HepG2 (cell line): ENCODE results near the gene ZFYVE21. TPM values are rescaled to one million over a fixed set of nuclear protein-coding genes. Genes with fewer than 3 reads are reported as not detected.

ENCODE experiments used
- ATAC-seq: fragments of 200-7000 bp; cut with Tn5 transposase; 3 replicates; pipeline ENCODE4 v1.9.1; 2020; ENCODE audit warnings: mild to moderate bottlenecking, moderate library complexity
- BruUV-seq: library from RNA; stranded (reverse); fragments of 400-500 nt; replicated peaks from 2 replicates; lab custom pipeline; 2021; lab: Mats Ljungman, UMichigan
- CTCF ChIA-PET: fragments of 300-600 bp; formaldehyde crosslinking; extraction: SDS; loops from one replicate; lab custom pipeline; 2021; ENCODE audit warnings: low total read pairs, inconsistent platforms, low intra/inter-chr PET ratio; lab: Yijun Ruan, JAX
- POLR2A ChIA-PET: fragments of 350-600 bp; sonication (Branson Sonifier 250); formaldehyde crosslinking; loops from one replicate; lab custom pipeline; 2020; ENCODE audit warnings: antibody characterized with exemption, inconsistent platforms; lab: Yijun Ruan, JAX
- DNase-seq: peaks from one replicate; pipeline ENCODE4 v3.0.0-alpha.2; 2015; ENCODE audit warnings: low spot score
- FAIRE-seq: peaks from 3 replicates; lab custom pipeline; 2011; peaks lifted over from hg19 to GRCh38; lab: Jason Lieb, UNC
- H2AFZ ChIP-seq: one replicate; pipeline ENCODE4 v1.6.1; 2011; ENCODE audit warnings: low read length, inconsistent platforms
- H3K27ac ChIP-seq: fragments of 300-600 bp; 3 replicates; pipeline ENCODE4 v1.8.0; 2011; ENCODE audit warnings: mixed run types, mild to moderate bottlenecking, mixed read lengths, low read length, inconsistent platforms; ENCODE audit not compliant: insufficient read depth; ENCODE audit errors: extremely low read length
- H3K27me3 ChIP-seq, 2 experiments: fragments of 200-600 bp in 1 of 2; 2 replicates in 1 of 2; 3 replicates in 1 of 2; pipeline versions ENCODE4 v1.6.0 to v1.8.0; 2011; ENCODE audit warnings: low read length in 2 of 2, mild to moderate bottlenecking in 2 of 2, moderate library complexity in 2 of 2, inconsistent platforms in 1 of 2; ENCODE audit not compliant: insufficient read depth in 2 of 2, control insufficient read depth in 1 of 2
- H3K36me3 ChIP-seq, 2 experiments: fragments of 200-600 bp in 1 of 2; replicated peaks in 1 of 2; 2 replicates in 1 of 2; 3 replicates in 1 of 2; pipeline versions ENCODE4 v1.5.1 to v1.8.0; 2011; ENCODE audit warnings: low read length in 2 of 2, inconsistent platforms in 1 of 2; ENCODE audit not compliant: insufficient read depth in 2 of 2, control insufficient read depth in 1 of 2
- H3K4me1 ChIP-seq: 2 replicates; pipeline ENCODE4 v1.5.1; 2012; ENCODE audit warnings: low read length, inconsistent platforms; ENCODE audit not compliant: insufficient read depth
- H3K4me2 ChIP-seq: 2 replicates; pipeline ENCODE4 v1.6.0; 2011; ENCODE audit warnings: low read depth, low read length, inconsistent platforms
- H3K4me3 ChIP-seq, 3 experiments: fragments of 200-600 bp in 1 of 3; sonication (generic), shearing (Covaris generic) in 1 of 3; replicated peaks in 1 of 3; 2 replicates each; pipeline ENCODE4 v1.5.1; 2011 to 2016; ENCODE audit warnings: low read length in 3 of 3, inconsistent platforms in 2 of 3, low read depth in 2 of 3, mild to moderate bottlenecking in 2 of 3, control low read depth in 1 of 3, mixed read lengths in 1 of 3; ENCODE audit not compliant: insufficient read depth in 1 of 3
- H3K79me2 ChIP-seq: one replicate; pipeline ENCODE4 v1.6.1; 2011; ENCODE audit warnings: low read length, inconsistent platforms; ENCODE audit not compliant: insufficient read depth
- H3K9ac ChIP-seq: 2 replicates; pipeline ENCODE4 v1.6.0; 2011; ENCODE audit warnings: mild to moderate bottlenecking, low read depth, low read length, inconsistent platforms; ENCODE audit not compliant: insufficient read depth
- H3K9me3 ChIP-seq: 2 replicates; pipeline ENCODE4 v1.5.1; 2012; ENCODE audit warnings: mild to moderate bottlenecking, low read length
- H4K20me1 ChIP-seq: 2 replicates; pipeline ENCODE4 v1.6.0; 2011; ENCODE audit warnings: inconsistent platforms, mild to moderate bottlenecking, low read length, moderate library complexity; ENCODE audit not compliant: insufficient read depth
- AGO2 ChIP-seq: fragments of 200-400 bp; formaldehyde crosslinking; optimal IDR thresholded peaks from 2 replicates; pipeline ENCODE3; 2017; ENCODE audit warnings: mild to moderate bottlenecking, low read depth, low read length, moderate library complexity
- ATF1 ChIP-seq: IDR thresholded peaks from 2 replicates; pipeline ENCODE4 v1.6.1; 2016; ENCODE audit warnings: mild to moderate bottlenecking, control low read depth
- BCL6 ChIP-seq: IDR thresholded peaks from 2 replicates; pipeline ENCODE4 v1.6.1; 2016; ENCODE audit warnings: missing genetic modification reagents, missing compliant biosample characterization
- EHMT2 ChIP-seq: fragments of 200-600 bp; sonication (generic); IDR thresholded peaks from 2 replicates; pipeline ENCODE4 v1.7.0; 2017; ENCODE audit warnings: antibody characterized with exemption, low read depth, low read length, borderline replicate concordance
- POLR2G ChIP-seq: fragments of 200-400 bp; formaldehyde crosslinking; IDR thresholded peaks from 2 replicates; pipeline ENCODE4 v1.6.1; 2018; ENCODE audit warnings: mild to moderate bottlenecking, low read depth, low read length, moderate library complexity
- RBFOX2 ChIP-seq: fragments of 200-400 bp; formaldehyde crosslinking; IDR thresholded peaks from 2 replicates; pipeline ENCODE4 v1.6.1; 2017; ENCODE audit warnings: low read depth, mild to moderate bottlenecking, low read length
- ZMYM4 ChIP-seq: sonication (generic); formaldehyde crosslinking; IDR thresholded peaks from 2 replicates; pipeline ENCODE4 v1.8.1; 2023; ENCODE audit warnings: mild to moderate bottlenecking, missing genetic modification reagents
- WGBS: methylation state at CpG from one replicate; pipeline ENCODE4 v1.1.6; 2017; ENCODE audit warnings: low lambda C conversion rate; 5-methylcytosine and 5-hydroxymethylcytosine counted together
- in situ Hi-C: cut with HindIII; loops from 2 replicates; pipeline ENCODE4 v1.10.0; 2017; ENCODE audit warnings: low pct_unique_long_range_greater_than_20kb; ENCODE audit not compliant: extremely low pct_ligation_motif_present
- intact Hi-C: fragments of 100-400 bp; cut with micrococcal nuclease; formaldehyde crosslinking; loops from one replicate; pipeline ENCODE4 v1.10.0; 2022; ENCODE audit not compliant: unreplicated experiment
- polyA plus RNA-seq, 8 experiments: library from polyadenylated mRNA; depleted of rRNA in 3 of 8; stranded (reverse) in 7 of 8; unstranded in 1 of 8; fragments of >200 nt; fragmentation: Illumina TruSeq in 4 of 8; extraction: Trizol in 4 of 8; gene quantifications; 2 replicates each; pipeline versions ENCODE4 v1.2.1 to v1.2.3, GENCODE V29; 2011 to 2016; ENCODE audit warnings: low read depth in 4 of 8, missing spikeins in 1 of 8, mixed read lengths in 1 of 8; ENCODE audit not compliant: insufficient read depth in 1 of 8
- total RNA-seq, 5 experiments: library from RNA; depleted of rRNA; stranded (reverse); fragments of >200 nt; fragmentation: Illumina TruSeq; extraction: Trizol; gene quantifications; 2 replicates each; pipeline ENCODE4 v1.2.3, GENCODE V29; 2016; ENCODE audit warnings: low read depth in 1 of 5
- TF ChIP-seq, protein P1 (sequence below): sonication (generic); formaldehyde crosslinking; IDR thresholded peaks from 2 replicates; pipeline ENCODE4; 2020; ENCODE audit warnings: missing genetic modification reagents, mild to moderate bottlenecking, borderline replicate concordance
- TF ChIP-seq, protein P2 (sequence below): IDR thresholded peaks from 2 replicates; pipeline ENCODE4 v1.6.1; 2016; ENCODE audit warnings: missing compliant biosample characterization, missing genetic modification reagents, borderline replicate concordance
- TF ChIP-seq, protein P3 (sequence below): sonication (generic); formaldehyde crosslinking; IDR thresholded peaks from 2 replicates; pipeline ENCODE4 v1.5.0; 2020; ENCODE audit warnings: mild to moderate bottlenecking, missing genetic modification reagents

Gene ZFYVE21
- total and polyA plus RNA-seq, 2 of the 13 experiments (the other 11 are each of a cell fraction or from before 2014, with no cell fraction given) = 34.3 to 34.4 TPM

DNA sequence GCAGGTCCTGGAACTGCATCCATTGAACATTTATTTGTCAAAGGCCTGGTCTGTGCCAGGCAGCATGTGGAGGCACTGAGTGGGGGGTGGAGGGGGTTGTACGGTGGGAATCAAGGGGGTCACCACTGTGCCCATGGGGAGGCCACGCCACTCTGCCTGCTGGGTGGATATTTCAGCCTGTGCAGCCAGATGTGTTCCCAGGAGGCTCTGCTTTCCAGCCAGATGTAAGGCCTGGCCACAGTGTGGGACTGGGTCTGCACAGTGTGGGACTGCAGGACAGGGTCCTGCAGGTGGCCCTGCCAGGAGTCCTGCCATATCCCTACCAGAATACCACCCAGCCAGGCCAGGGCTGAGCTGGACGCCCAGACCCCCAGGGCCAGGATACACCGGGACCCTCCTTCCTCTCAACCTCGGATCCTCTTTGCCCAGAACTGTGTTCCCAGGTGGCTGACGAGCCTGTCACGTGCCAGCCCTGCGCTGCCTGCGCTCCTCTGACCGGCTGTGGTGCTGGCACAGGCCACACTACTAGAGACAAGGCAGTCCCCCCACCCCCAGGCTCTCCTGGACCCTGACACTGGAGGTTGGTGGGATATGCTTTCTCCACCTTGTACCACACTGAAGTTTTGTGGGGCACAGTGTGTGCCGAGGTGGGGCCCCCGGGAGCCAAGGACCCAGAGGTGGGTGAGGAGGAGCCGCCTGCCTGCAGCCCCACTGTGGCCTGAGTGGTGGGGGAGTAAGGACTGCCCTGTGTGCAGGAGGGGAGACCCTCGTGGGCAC lies 17.8 kb upstream of the ZFYVE21 start (continued):
- TF ChIP-seq ATF1 = no peak
- TF ChIP-seq, protein P1, sequence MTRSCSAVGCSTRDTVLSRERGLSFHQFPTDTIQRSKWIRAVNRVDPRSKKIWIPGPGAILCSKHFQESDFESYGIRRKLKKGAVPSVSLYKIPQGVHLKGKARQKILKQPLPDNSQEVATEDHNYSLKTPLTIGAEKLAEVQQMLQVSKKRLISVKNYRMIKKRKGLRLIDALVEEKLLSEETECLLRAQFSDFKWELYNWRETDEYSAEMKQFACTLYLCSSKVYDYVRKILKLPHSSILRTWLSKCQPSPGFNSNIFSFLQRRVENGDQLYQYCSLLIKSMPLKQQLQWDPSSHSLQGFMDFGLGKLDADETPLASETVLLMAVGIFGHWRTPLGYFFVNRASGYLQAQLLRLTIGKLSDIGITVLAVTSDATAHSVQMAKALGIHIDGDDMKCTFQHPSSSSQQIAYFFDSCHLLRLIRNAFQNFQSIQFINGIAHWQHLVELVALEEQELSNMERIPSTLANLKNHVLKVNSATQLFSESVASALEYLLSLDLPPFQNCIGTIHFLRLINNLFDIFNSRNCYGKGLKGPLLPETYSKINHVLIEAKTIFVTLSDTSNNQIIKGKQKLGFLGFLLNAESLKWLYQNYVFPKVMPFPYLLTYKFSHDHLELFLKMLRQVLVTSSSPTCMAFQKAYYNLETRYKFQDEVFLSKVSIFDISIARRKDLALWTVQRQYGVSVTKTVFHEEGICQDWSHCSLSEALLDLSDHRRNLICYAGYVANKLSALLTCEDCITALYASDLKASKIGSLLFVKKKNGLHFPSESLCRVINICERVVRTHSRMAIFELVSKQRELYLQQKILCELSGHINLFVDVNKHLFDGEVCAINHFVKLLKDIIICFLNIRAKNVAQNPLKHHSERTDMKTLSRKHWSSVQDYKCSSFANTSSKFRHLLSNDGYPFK (CRISPR knock-in tag) = no peak
- peak; percentile 73 for TF ChIP-seq AGO2
- TF ChIP-seq EHMT2 = no peak

DNA sequence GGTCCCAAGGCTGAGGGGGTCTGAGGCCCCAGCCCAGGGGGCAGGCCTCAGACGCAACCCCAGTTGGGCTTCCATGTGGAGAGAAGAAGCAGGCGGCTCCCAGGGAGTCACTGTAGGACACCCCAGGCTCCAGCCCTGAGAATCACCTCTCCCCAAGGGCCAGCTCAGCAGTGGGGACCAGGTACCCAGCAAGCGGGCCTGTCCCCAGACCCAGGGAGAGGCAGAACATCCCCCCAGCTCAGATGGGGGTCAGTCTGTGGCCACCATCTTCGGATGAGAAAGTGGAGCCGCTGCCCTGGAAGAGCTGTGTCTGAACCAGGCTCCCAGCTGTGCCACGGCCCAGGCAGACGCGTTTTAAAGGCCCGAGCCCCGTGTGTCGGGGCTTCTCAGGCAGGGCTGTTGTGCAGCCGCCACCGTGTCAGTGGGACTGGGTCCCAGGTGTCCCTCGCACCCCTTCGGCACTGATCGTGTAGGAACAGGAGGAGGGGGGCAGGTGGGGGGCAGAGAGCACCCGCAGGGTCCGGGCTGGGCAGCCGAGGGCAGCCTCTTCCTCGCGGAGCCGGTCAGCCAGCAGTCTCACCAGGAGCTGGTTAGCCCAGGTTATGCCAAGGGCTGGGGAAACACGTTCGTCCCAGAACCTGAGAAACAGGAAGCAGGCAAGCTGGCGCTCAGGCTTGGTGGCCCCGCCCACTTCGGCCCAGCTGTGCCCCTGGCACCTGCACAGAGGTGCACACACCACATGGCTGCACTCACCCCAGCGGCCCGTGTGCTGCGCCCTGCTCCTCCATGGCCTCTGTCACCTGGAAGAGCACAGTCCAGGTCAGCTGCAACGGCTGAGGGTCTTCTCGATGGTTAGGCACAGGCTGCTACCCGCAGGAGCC lies 17.0 kb upstream of the ZFYVE21 start:
- H3K27me3 ChIP-seq = no peaks in the 10 kb centered on the region
- in situ Hi-C loops (no loop called here), intact Hi-C loops (no loop called here)
- no peak overlapping the region for H3K9ac ChIP-seq
- peaks cover 11% of the 10 kb centered on the region for H3K4me1 ChIP-seq
- 100% methylated on average over 1 of the region's 33 CpGs for WGBS
- peaks cover 14 to 44% of the 10 kb centered on the region in 2 experiments for H3K36me3 ChIP-seq
- POLR2A ChIA-PET = interaction anchor here (1.1 kb wide), 1 partner anchor 17 kb away, joined by 3 read pairs; the partner anchor contains the start of genes XRCC3 and ZFYVE21
- CTCF ChIA-PET = no interaction called here
- DNase-seq (no peak), FAIRE-seq (no peak)
- H3K4me2 ChIP-seq = no peak overlapping the region
- no peak overlapping the region for H2AFZ ChIP-seq
- H4K20me1 ChIP-seq = no peaks in the 10 kb centered on the region
- 0 out of 2 replicates have a peak, but pooled peaks have one; percentile 2 for TF ChIP-seq RBFOX2
- TF ChIP-seq, protein P2, sequence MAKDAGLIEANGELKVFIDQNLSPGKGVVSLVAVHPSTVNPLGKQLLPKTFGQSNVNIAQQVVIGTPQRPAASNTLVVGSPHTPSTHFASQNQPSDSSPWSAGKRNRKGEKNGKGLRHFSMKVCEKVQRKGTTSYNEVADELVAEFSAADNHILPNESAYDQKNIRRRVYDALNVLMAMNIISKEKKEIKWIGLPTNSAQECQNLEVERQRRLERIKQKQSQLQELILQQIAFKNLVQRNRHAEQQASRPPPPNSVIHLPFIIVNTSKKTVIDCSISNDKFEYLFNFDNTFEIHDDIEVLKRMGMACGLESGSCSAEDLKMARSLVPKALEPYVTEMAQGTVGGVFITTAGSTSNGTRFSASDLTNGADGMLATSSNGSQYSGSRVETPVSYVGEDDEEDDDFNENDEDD (CRISPR knock-in tag) = no peak
- TF ChIP-seq ZMYM4 (CRISPR knock-in tag) = no peak
- no peak for TF ChIP-seq BCL6 (CRISPR knock-in tag)
- peak; percentile 39; the same call in 1 of the 2 replicates for TF ChIP-seq POLR2G
- TF ChIP-seq, protein P3, sequence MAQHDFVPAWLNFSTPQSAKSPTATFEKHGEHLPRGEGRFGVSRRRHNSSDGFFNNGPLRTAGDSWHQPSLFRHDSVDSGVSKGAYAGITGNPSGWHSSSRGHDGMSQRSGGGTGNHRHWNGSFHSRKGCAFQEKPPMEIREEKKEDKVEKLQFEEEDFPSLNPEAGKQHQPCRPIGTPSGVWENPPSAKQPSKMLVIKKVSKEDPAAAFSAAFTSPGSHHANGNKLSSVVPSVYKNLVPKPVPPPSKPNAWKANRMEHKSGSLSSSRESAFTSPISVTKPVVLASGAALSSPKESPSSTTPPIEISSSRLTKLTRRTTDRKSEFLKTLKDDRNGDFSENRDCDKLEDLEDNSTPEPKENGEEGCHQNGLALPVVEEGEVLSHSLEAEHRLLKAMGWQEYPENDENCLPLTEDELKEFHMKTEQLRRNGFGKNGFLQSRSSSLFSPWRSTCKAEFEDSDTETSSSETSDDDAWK (CRISPR knock-in tag) = no peak
- TF ChIP-seq, all 625 proteins: peak for 2
- ATAC-seq = no peak
- no peak overlapping the region for H3K27ac ChIP-seq
- BruUV-seq = no TSS peak
- no peaks in the 10 kb centered on the region for H3K9me3 ChIP-seq
- no peaks in the 10 kb centered on the region for H3K79me2 ChIP-seq
- H3K4me3 ChIP-seq = no peak overlapping the region
